BJ (cell line): ENCODE results near the gene NEURL4. TPM values are rescaled to one million over a fixed set of nuclear protein-coding genes. Genes with fewer than 3 reads are reported as not detected.
"Not testable (repeated sequence)": the region's sequence is repeated elsewhere in the genome, so short reads cannot be mapped to it uniquely, and the experiment has no call there.

ENCODE experiments used
- CTCF ChIA-PET: fragments of 350-600 bp; formaldehyde crosslinking; extraction: SDS; loops from one replicate; lab custom pipeline; 2021; ENCODE audit warnings: antibody characterized with exemption, inconsistent platforms; lab: Yijun Ruan, JAX
- POLR2A ChIA-PET: fragments of 300-600 bp; sonication (Branson Sonifier 250); formaldehyde crosslinking; extraction: SDS; loops from one replicate; lab custom pipeline; 2021; ENCODE audit warnings: antibody characterized with exemption; lab: Charles Lee
- DNase-seq: peaks from one replicate; pipeline ENCODE4 v3.0.0-alpha.2; 2011; ENCODE audit warnings: low read depth
- H3K27me3 ChIP-seq: 2 replicates; pipeline ENCODE4 v1.6.0; 2011; ENCODE audit warnings: low read length; ENCODE audit not compliant: control insufficient read depth, insufficient read depth
- H3K36me3 ChIP-seq: 2 replicates; pipeline ENCODE4 v1.5.1; 2011; ENCODE audit warnings: low read length; ENCODE audit not compliant: control insufficient read depth, insufficient read depth
- H3K4me3 ChIP-seq: 2 replicates; pipeline ENCODE4 v1.5.1; 2011; ENCODE audit warnings: low read depth, mild to moderate bottlenecking, control low read depth, low read length
- CTCF ChIP-seq: IDR thresholded peaks from 2 replicates; pipeline ENCODE4 v1.5.1; 2011; ENCODE audit warnings: low read depth, mild to moderate bottlenecking, control low read depth, inconsistent platforms, low read length, moderate library complexity; ENCODE audit not compliant: insufficient read depth
- polyA plus RNA-seq: library from polyadenylated mRNA; depleted of rRNA; stranded (reverse); fragments of >200 nt; gene quantifications from 2 replicates; pipeline ENCODE4 v1.2.3, GENCODE V29; 2011

NEURL4 gene
- polyA plus RNA-seq, 1 experiment = 14.9 TPM

GRCh38 chr17:7367918-7368598 lies 38.9 kb upstream of the NEURL4 start:
- Histone ChIP-seq H3K4me3 (no peak overlapping the region), H3K36me3 (no peaks in the 10 kb centered on the region), H3K27me3 (peaks cover 6% of the 10 kb centered on the region)
- TF ChIP-seq CTCF = no peak
- ChIA-PET POLR2A (no interaction called here), CTCF (interaction anchor here (0.7 to 5.0 kb wide), 2 partner anchors 12 to 193 kb away, joined by 4 to 24 read pairs; partner anchors contain the start of genes SENP3 and TMEM95)
- DNase-seq = no peak

GRCh38 chr17:7367083-7367482 lies 37.9 kb upstream of the NEURL4 start:
- no peak for DNase-seq
- Histone ChIP-seq H3K4me3 (no peak overlapping the region), H3K27me3 (peaks cover 6% of the 10 kb centered on the region), H3K36me3 (no peaks in the 10 kb centered on the region)
- ChIA-PET POLR2A (no interaction called here), CTCF (interaction anchor here (5.0 kb wide), 1 partner anchor 11 kb away, joined by 24 read pairs; the partner anchor contains the start of gene TMEM95)
- TF ChIP-seq CTCF = no peak

- H3K4me3 ChIP-seq, DNase-seq, H3K36me3 ChIP-seq, H3K27me3 ChIP-seq, POLR2A ChIA-PET: not testable (repeated sequence)
- CTCF ChIA-PET = interaction anchor here (1.9 kb wide), 1 partner anchor 11 kb away, joined by 7 read pairs; the partner anchor contains the start of gene TMEM95
Observed at GRCh38 chr17:7365963-7366362, 36.8 kb upstream of the NEURL4 start.

- Histone ChIP-seq H3K36me3 (no peaks in the 10 kb centered on the region), H3K4me3 (no peak overlapping the region), H3K27me3 (no peaks in the 10 kb centered on the region)
- ChIA-PET CTCF (interaction anchor here (1.0 kb wide), 1 partner anchor 9 kb away, joined by 5 read pairs; the partner anchor contains the start of gene TMEM95), POLR2A (no interaction called here)
- no peak for TF ChIP-seq CTCF
- no peak for DNase-seq
Observed at GRCh38 chr17:7363311-7363710, 34.2 kb upstream of the NEURL4 start.

GRCh38 chr17:7361906-7362305 lies 32.8 kb upstream of the NEURL4 start:
- POLR2A ChIA-PET = no interaction called here
- no peak for DNase-seq
- CTCF ChIA-PET = no interaction called here
- no peak for TF ChIP-seq CTCF
- Histone ChIP-seq H3K4me3 (no peak overlapping the region), H3K27me3 (no peaks in the 10 kb centered on the region), H3K36me3 (no peaks in the 10 kb centered on the region)
